ENCODE data around the gene RTF1.

The RTF1 gene

GRCh38 chr15:41507820-41508290, 91.0 kb downstream of the RTF1 start:
- no peak overlapping the region for H3K9ac ChIP-seq (ENCODE audit: low read length)
- no peak overlapping the region for H2AFZ ChIP-seq (ENCODE audit: low read length)
- H4K20me1 ChIP-seq (ENCODE audit: insufficient read depth, low read length): no peaks in the 10 kb centered on the region
- H3K4me1 ChIP-seq (ENCODE audit: insufficient read depth, low read length, severe bottlenecking): peaks cover 10% of the 10 kb centered on the region
- peaks cover 9% of the 10 kb centered on the region; the same call in 1 of the 2 replicates for H3K27me3 ChIP-seq (ENCODE audit: insufficient read depth, low read length)
- no peaks in the 10 kb centered on the region for H3K79me2 ChIP-seq (ENCODE audit: insufficient read depth, low read length)
- no peaks in the 10 kb centered on the region for H3K9me3 ChIP-seq (ENCODE audit: low read length)
- no peaks in the 10 kb centered on the region for H3F3A ChIP-seq (ENCODE audit: insufficient read depth, low read length)
- H3K36me3 ChIP-seq (ENCODE audit: insufficient read depth, low read length): no peaks in the 10 kb centered on the region
- no peak overlapping the region for H3K4me2 ChIP-seq (ENCODE audit: low read length)
- no peak for TF ChIP-seq EZH2 (IDR thresholded peaks at IDR 0.05; ENCODE audit: borderline replicate concordance, low read length)
- no peak for TF ChIP-seq CTCF (IDR thresholded peaks at IDR 0.05; ENCODE audit: low read length)
- H3K4me3 ChIP-seq (ENCODE audit: low read depth, low read length, poor library complexity, severe bottlenecking): no peak overlapping the region
- H3K27ac ChIP-seq (ENCODE audit: low read depth, low read length, poor library complexity, severe bottlenecking): no peak overlapping the region
- H3K9me2 ChIP-seq (ENCODE audit: low read depth, low read length): no peaks in the 10 kb centered on the region

- H4K20me1 ChIP-seq (ENCODE audit: insufficient read depth, low read length): no peaks in the 10 kb centered on the region
- no peaks in the 10 kb centered on the region for H3F3A ChIP-seq (ENCODE audit: insufficient read depth, low read length)
- H3K9ac ChIP-seq (ENCODE audit: low read length): no peak overlapping the region
- TF ChIP-seq CTCF (IDR thresholded peaks at IDR 0.05; ENCODE audit: low read length): no peak
- no peak for TF ChIP-seq EZH2 (IDR thresholded peaks at IDR 0.05; ENCODE audit: borderline replicate concordance, low read length)
- no peaks in the 10 kb centered on the region for H3K9me3 ChIP-seq (ENCODE audit: low read length)
- no peak overlapping the region for H3K27ac ChIP-seq (ENCODE audit: low read depth, low read length, poor library complexity, severe bottlenecking)
- peaks cover 16% of the 10 kb centered on the region for H3K4me1 ChIP-seq (ENCODE audit: insufficient read depth, low read length, severe bottlenecking)
- 0 out of 2 replicates have a peak, but pooled peaks cover 10% of the 10 kb centered on the region for H3K27me3 ChIP-seq (ENCODE audit: insufficient read depth, low read length)
- no peak overlapping the region for H3K4me3 ChIP-seq (ENCODE audit: low read depth, low read length, poor library complexity, severe bottlenecking)
- H3K36me3 ChIP-seq (ENCODE audit: insufficient read depth, low read length): no peaks in the 10 kb centered on the region; the same call in 1 of the 2 replicates
- no peaks in the 10 kb centered on the region for H3K79me2 ChIP-seq (ENCODE audit: insufficient read depth, low read length)
- H2AFZ ChIP-seq (ENCODE audit: low read length): no peak overlapping the region
- H3K4me2 ChIP-seq (ENCODE audit: low read length): no peak overlapping the region
- no peaks in the 10 kb centered on the region for H3K9me2 ChIP-seq (ENCODE audit: low read depth, low read length)
These were observed 93.8 kb downstream of the RTF1 start for GRCh38 chr15:41510728-41511127.

GRCh38 chr15:41511331-41511898, 94.5 kb downstream of the RTF1 start:
- TF ChIP-seq CTCF (IDR thresholded peaks at IDR 0.05; ENCODE audit: low read length): no peak
- no peak for TF ChIP-seq EZH2 (IDR thresholded peaks at IDR 0.05; ENCODE audit: borderline replicate concordance, low read length)
- 0 out of 2 replicates have a peak, but pooled peaks cover 10% of the 10 kb centered on the region for H3K27me3 ChIP-seq (ENCODE audit: insufficient read depth, low read length)
- no peaks in the 10 kb centered on the region for H3F3A ChIP-seq (ENCODE audit: insufficient read depth, low read length)
- no peaks in the 10 kb centered on the region for H3K79me2 ChIP-seq (ENCODE audit: insufficient read depth, low read length)
- H3K4me1 ChIP-seq (ENCODE audit: insufficient read depth, low read length, severe bottlenecking): peaks cover 16% of the 10 kb centered on the region
- no peaks in the 10 kb centered on the region for H3K9me2 ChIP-seq (ENCODE audit: low read depth, low read length)
- H3K9me3 ChIP-seq (ENCODE audit: low read length): no peaks in the 10 kb centered on the region
- H2AFZ ChIP-seq (ENCODE audit: low read length): no peak overlapping the region
- no peak overlapping the region; the same call in 1 of the 2 replicates for H3K4me2 ChIP-seq (ENCODE audit: low read length)
- no peaks in the 10 kb centered on the region; the same call in 1 of the 2 replicates for H3K36me3 ChIP-seq (ENCODE audit: insufficient read depth, low read length)
- H3K9ac ChIP-seq (ENCODE audit: low read length): no peak overlapping the region
- H4K20me1 ChIP-seq (ENCODE audit: insufficient read depth, low read length): no peaks in the 10 kb centered on the region
- no peak overlapping the region for H3K27ac ChIP-seq (ENCODE audit: low read depth, low read length, poor library complexity, severe bottlenecking)
- no peak overlapping the region for H3K4me3 ChIP-seq (ENCODE audit: low read depth, low read length, poor library complexity, severe bottlenecking)

Measured in OCI-LY1 (cell line).